ENCODE results near the gene TEKTIP1.

- no peak for TF ChIP-seq L3MBTL2 (conservative IDR thresholded peaks at IDR 0.05)
- TF ChIP-seq ZNF384 (IDR thresholded peaks at IDR 0.05) = no peak
- TF ChIP-seq FOXK2 (IDR thresholded peaks at IDR 0.05) = no peak
- no peak for TF ChIP-seq ARNT (IDR thresholded peaks at IDR 0.05)
- TF ChIP-seq SP1 (IDR thresholded peaks at IDR 0.05) = no peak
- no peak for TF ChIP-seq FOXA1 (IDR thresholded peaks at IDR 0.05)
- TF ChIP-seq FOXM1 (IDR thresholded peaks at IDR 0.05; ENCODE audit: borderline replicate concordance) = no peak
- no peak for TF ChIP-seq BHLHE40 (IDR thresholded peaks at IDR 0.05; ENCODE audit: borderline replicate concordance)
- TF ChIP-seq SUZ12 (IDR thresholded peaks at IDR 0.05) = no peak
- no peak for TF ChIP-seq HDGF (IDR thresholded peaks at IDR 0.05; ENCODE audit: borderline replicate concordance)
- no peak for TF ChIP-seq NFRKB (IDR thresholded peaks at IDR 0.05)
- TF ChIP-seq PKNOX1 (IDR thresholded peaks at IDR 0.05) = no peak
- no peak for TF ChIP-seq TARDBP (IDR thresholded peaks at IDR 0.05)
- TF ChIP-seq ELF4 (IDR thresholded peaks at IDR 0.05) = no peak
These were observed 7.3 kb upstream of the TEKTIP1 start for GRCh38 chr19:3531716-3532115.

All from HEK293T (cell line).